Astrocyte of the spinal cord (primary cell): ENCODE data around the gene OLA1.

ENCODE experiments used
- DNase-seq: peaks from one replicate; pipeline ENCODE4 v3.0.0; 2011; ENCODE audit warnings: low read depth, low spot score
- H3K4me3 ChIP-seq: 2 replicates; pipeline ENCODE4 v1.5.1; 2011; ENCODE audit warnings: low read depth, mild to moderate bottlenecking, low read length, moderate library complexity
- CTCF ChIP-seq: IDR thresholded peaks from 2 replicates; pipeline ENCODE4 v1.5.1; 2012; ENCODE audit warnings: low read depth, mild to moderate bottlenecking, low read length, inconsistent platforms
- in situ Hi-C: cut with HindIII; loops from 2 replicates; pipeline ENCODE4 v1.10.0; 2017; ENCODE audit warnings: low sequenced_read_pairs

OLA1 gene

GRCh38 chr2:174031226-174031625 is 217.1 kb downstream of the OLA1 start:
- no peak overlapping the region for H3K4me3 ChIP-seq
- no peak for DNase-seq
- no peak for TF ChIP-seq CTCF
- in situ Hi-C loops = no loop called here

GRCh38 chr2:174028935-174029334 is 219.4 kb downstream of the OLA1 start:
- in situ Hi-C loops = no loop called here
- no peak overlapping the region for H3K4me3 ChIP-seq
- TF ChIP-seq CTCF = no peak
- DNase-seq = no peak

- no peak for DNase-seq
- no peak overlapping the region for H3K4me3 ChIP-seq
- TF ChIP-seq CTCF = no peak
- in situ Hi-C loops = no loop called here
These were observed 220.4 kb downstream of the OLA1 start for GRCh38 chr2:174027956-174028355.

- DNase-seq = peak; percentile 69
- in situ Hi-C loops = no loop called here
- TF ChIP-seq CTCF = no peak
- H3K4me3 ChIP-seq = no peak overlapping the region
These were observed 222.0 kb downstream of the OLA1 start for GRCh38 chr2:174026122-174026845.

GRCh38 chr2:174025271-174026121 is 222.8 kb downstream of the OLA1 start:
- TF ChIP-seq CTCF = no peak
- DNase-seq = peak; percentile 86
- in situ Hi-C loops = no loop called here
- H3K4me3 ChIP-seq = no peak overlapping the region

- TF ChIP-seq CTCF = no peak
- in situ Hi-C loops = no loop called here
- peak; percentile 90 for DNase-seq
- no peak overlapping the region for H3K4me3 ChIP-seq
These were observed 223.6 kb downstream of the OLA1 start for GRCh38 chr2:174024524-174025270.
